ENCODE results near the gene COPA.
A peak's percentile ranks its signal among the peaks of the same experiment; 100 is the strongest.
"Not testable (repeated sequence)": the region's sequence is repeated elsewhere in the genome, so short reads cannot be mapped to it uniquely, and the experiment has no call there.

The COPA gene

GRCh38 chr1:160342953-160343869 is at the start of gene COPA, which contains the start of gene NCSTN:
TSS of gene COPA (minus strand) at chr1:160343250. CDS start at chr1:160343170, 80 bp downstream.
TSS of gene NCSTN (plus strand) at chr1:160343383. CDS start at chr1:160343397, 14 bp downstream.
- DNase-seq (ENCODE audit: low read depth in 3 of 3) = peak; percentile 80 to 87 (median 82)

- not testable (repeated sequence) for DNase-seq (ENCODE audit: low read depth in 3 of 3)
Observed at GRCh38 chr1:160388406-160388805, 45.4 kb upstream of the COPA start.

GRCh38 chr1:160384812-160385211 is 41.8 kb upstream of the COPA start:
- DNase-seq (ENCODE audit: low read depth in 3 of 3) = not testable (repeated sequence)

GRCh38 chr1:160377585-160378206 is 34.6 kb upstream of the COPA start:
- no peak for DNase-seq (ENCODE audit: low read depth in 3 of 3)

GRCh38 chr1:160376525-160377131 is 33.6 kb upstream of the COPA start:
- DNase-seq (ENCODE audit: low read depth in 3 of 3) = no peak

- no peak for DNase-seq (ENCODE audit: low read depth in 3 of 3)
Observed at GRCh38 chr1:160375788-160376524, 32.9 kb upstream of the COPA start.

- DNase-seq (ENCODE audit: low read depth in 3 of 3) = no peak
Observed at GRCh38 chr1:160374306-160375110, 31.5 kb upstream of the COPA start.

GRCh38 chr1:160373696-160374095 is 30.6 kb upstream of the COPA start:
- no peak for DNase-seq (ENCODE audit: low read depth in 3 of 3)

GRCh38 chr1:160371756-160372155 is 28.7 kb upstream of the COPA start:
- DNase-seq (ENCODE audit: low read depth in 3 of 3) = no peak

- DNase-seq (ENCODE audit: low read depth in 3 of 3) = no peak
Observed at GRCh38 chr1:160371346-160371631, 28.2 kb upstream of the COPA start.

- no peak for DNase-seq (ENCODE audit: low read depth in 3 of 3)
Observed at GRCh38 chr1:160370561-160371345, 27.7 kb upstream of the COPA start.

- no peak for DNase-seq (ENCODE audit: low read depth in 3 of 3)
Observed at GRCh38 chr1:160369087-160369486, 26.0 kb upstream of the COPA start.

- DNase-seq (ENCODE audit: low read depth in 3 of 3) = no peak
Observed at GRCh38 chr1:160367934-160368923, 25.2 kb upstream of the COPA start.

- DNase-seq (ENCODE audit: low read depth in 3 of 3) = no peak
Observed at GRCh38 chr1:160367516-160367900, 24.5 kb upstream of the COPA start.

GRCh38 chr1:160366731-160367515 is 23.9 kb upstream of the COPA start, which contains the start of gene NHLH1:
TSS of gene NHLH1 (plus strand) at chr1:160367071. CDS start at chr1:160370732, 3,661 bp downstream.
- DNase-seq (ENCODE audit: low read depth in 3 of 3) = no peak

- no peak for DNase-seq (ENCODE audit: low read depth in 3 of 3)
Observed at GRCh38 chr1:160365325-160365724, 22.3 kb upstream of the COPA start.

GRCh38 chr1:160363951-160364735 is 21.1 kb upstream of the COPA start:
- no peak for DNase-seq (ENCODE audit: low read depth in 3 of 3)

Measured in stimulated activated CD4-positive, alpha-beta T cell treated with anti-CD3 and anti-CD28 coated beads, TNF-alpha, amount 100 ng/mL, for 48 hours (primary cell).